Tibial nerve (tissue), 4 donors: Measurements from ENCODE around the gene SEC62. TPM values are rescaled to one million over a fixed set of nuclear protein-coding genes. Genes with fewer than 3 reads are reported as not detected.

ENCODE experiments used
- DNase-seq, 2 donors: peaks; one replicate each; pipeline ENCODE4 v3.0.0-alpha.2; 2019; ENCODE audit warnings: low spot score in 2 of 2
- H3K27ac ChIP-seq, 4 donors: fragments of 200-600 bp; sonication (generic) in 3 of 4; one replicate each; pipeline ENCODE4 v1.5.1; 2017 to 2019; ENCODE audit warnings: mild to moderate bottlenecking in 1 of 4
- H3K27me3 ChIP-seq, 2 donors: fragments of 200-600 bp; sonication (generic) in 1 of 2; one replicate each; pipeline versions ENCODE4 v1.5.1 to v1.6.0; 2017 to 2019
- H3K36me3 ChIP-seq, 3 donors: fragments of 200-600 bp; sonication (generic); one replicate each; pipeline ENCODE4 v1.5.1; 2018 to 2019
- H3K4me1 ChIP-seq, 4 donors: fragments of 200-600 bp; sonication (generic) in 3 of 4; one replicate each; pipeline ENCODE4 v1.5.1; 2017 to 2019
- H3K4me3 ChIP-seq, 4 donors: fragments of 200-600 bp; sonication (generic) in 3 of 4; one replicate each; pipeline ENCODE4 v1.5.1; 2017 to 2019; ENCODE audit warnings: mild to moderate bottlenecking in 1 of 4, moderate library complexity in 1 of 4
- H3K9me3 ChIP-seq, 4 donors: fragments of 200-600 bp; sonication (generic) in 3 of 4; one replicate each; pipeline ENCODE4 v1.5.1; 2017 to 2019
- EP300 ChIP-seq, 2 donors: sonication (generic); formaldehyde crosslinking; IDR thresholded peaks; one replicate each; pipeline ENCODE4 v1.6.1; 2017; ENCODE audit warnings: antibody characterized with exemption in 2 of 2, mild to moderate bottlenecking in 1 of 2
- POLR2A ChIP-seq, 2 donors: fragments of 450-650 bp; IDR thresholded peaks; one replicate each; pipeline ENCODE4 v1.6.1; 2017; ENCODE audit warnings: antibody characterized with exemption in 2 of 2, mild to moderate bottlenecking in 2 of 2, moderate library complexity in 2 of 2
- WGBS, 2 donors: methylation state at CpG; one replicate each; pipeline ENCODE4 v1.1.5; 2018; 5-methylcytosine and 5-hydroxymethylcytosine counted together
- total RNA-seq, 4 donors: library from RNA; depleted of rRNA; stranded (reverse); fragments of >200 nt; gene quantifications; one replicate each; pipeline ENCODE4 v1.1.0, GENCODE V29; 2016
- TF ChIP-seq, protein P1 (sequence below), 5 experiments: fragments of 200-600 bp in 3 of 5; fragments of 450-650 bp in 2 of 5; sonication (generic) in 3 of 5; IDR thresholded peaks; one replicate each; pipeline ENCODE4 v1.5.1; 2016 to 2019; ENCODE audit warnings: antibody characterized with exemption in 5 of 5, mild to moderate bottlenecking in 3 of 5, moderate library complexity in 2 of 5

The SEC62 gene
- total RNA-seq, 4 donors from 2014 or later = 36.0 to 53.3 (median 45.7) TPM

DNA sequence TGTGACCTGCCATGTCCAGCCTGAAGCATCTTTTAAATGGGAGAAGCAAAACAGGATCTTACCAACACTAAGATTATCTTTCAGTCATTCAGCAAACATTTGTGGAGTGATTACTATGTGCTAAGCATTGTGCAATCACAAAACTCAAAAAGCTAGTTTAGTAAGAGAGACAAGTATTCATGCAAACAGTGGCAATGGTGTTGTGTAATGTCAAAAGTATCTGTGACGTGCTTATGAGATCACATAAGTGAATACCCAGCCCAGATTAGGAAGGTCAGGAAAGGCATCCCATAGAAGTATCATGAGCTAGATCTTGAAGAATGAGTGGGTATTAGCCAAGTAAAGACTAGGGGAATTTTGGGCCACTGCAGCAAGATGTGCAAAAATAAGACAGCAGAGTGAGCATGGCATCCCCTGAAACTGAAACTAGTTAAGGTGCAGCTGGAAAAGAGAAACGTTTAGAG is 32.1 kb downstream of the SEC62 start:
- WGBS, 2 donors = 44 to 57% methylated on average over 2 of the region's 2 CpGs
- peaks cover 0 to 49% (median 0%) of the 10 kb centered on the region in 3 donors for H3K36me3 ChIP-seq
- no peaks in the 10 kb centered on the region for H3K27me3 ChIP-seq
- TF ChIP-seq POLR2A (IDR thresholded peaks at IDR 0.05) = no peak
- TF ChIP-seq EP300 (IDR thresholded peaks at IDR 0.05) = no peak
- TF ChIP-seq, protein P1, sequence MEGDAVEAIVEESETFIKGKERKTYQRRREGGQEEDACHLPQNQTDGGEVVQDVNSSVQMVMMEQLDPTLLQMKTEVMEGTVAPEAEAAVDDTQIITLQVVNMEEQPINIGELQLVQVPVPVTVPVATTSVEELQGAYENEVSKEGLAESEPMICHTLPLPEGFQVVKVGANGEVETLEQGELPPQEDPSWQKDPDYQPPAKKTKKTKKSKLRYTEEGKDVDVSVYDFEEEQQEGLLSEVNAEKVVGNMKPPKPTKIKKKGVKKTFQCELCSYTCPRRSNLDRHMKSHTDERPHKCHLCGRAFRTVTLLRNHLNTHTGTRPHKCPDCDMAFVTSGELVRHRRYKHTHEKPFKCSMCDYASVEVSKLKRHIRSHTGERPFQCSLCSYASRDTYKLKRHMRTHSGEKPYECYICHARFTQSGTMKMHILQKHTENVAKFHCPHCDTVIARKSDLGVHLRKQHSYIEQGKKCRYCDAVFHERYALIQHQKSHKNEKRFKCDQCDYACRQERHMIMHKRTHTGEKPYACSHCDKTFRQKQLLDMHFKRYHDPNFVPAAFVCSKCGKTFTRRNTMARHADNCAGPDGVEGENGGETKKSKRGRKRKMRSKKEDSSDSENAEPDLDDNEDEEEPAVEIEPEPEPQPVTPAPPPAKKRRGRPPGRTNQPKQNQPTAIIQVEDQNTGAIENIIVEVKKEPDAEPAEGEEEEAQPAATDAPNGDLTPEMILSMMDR (IDR thresholded peaks at IDR 0.05) = no peak
- H3K27ac ChIP-seq = no peak overlapping the region
- H3K4me3 ChIP-seq = no peak overlapping the region
- no peak for DNase-seq
- no peaks in the 10 kb centered on the region for H3K9me3 ChIP-seq
- H3K4me1 ChIP-seq = peaks cover 0 to 12% (median 0%) of the 10 kb centered on the region in 4 donors

DNA sequence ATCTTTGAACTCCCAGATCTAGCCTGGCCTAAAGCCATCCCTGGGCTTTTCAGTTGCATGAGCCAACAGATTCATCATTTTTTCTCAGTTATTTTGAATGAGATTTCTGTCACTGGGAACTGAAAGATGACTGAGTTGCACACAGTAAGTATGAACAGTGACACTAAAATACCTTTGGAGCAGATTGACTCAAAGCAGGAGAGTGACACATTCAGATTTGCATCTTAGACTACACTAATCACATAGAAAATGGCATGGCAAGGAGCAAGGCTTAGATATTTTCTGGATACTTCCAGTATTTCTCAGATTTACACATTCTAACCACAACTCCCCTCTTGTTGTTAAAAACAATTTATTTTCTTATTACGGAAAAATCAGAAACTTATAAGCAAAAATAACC is 32.8 kb downstream of the SEC62 start:
- DNase-seq = no peak
- Histone ChIP-seq H3K27ac (no peak overlapping the region), H3K9me3 (no peaks in the 10 kb centered on the region), H3K4me1 (peaks cover 0 to 11% (median 0%) of the 10 kb centered on the region in 4 donors), H3K4me3 (no peak overlapping the region), H3K36me3 (peaks cover 0 to 42% (median 0%) of the 10 kb centered on the region in 3 donors), H3K27me3 (no peaks in the 10 kb centered on the region)
- TF ChIP-seq, protein P1 (IDR thresholded peaks at IDR 0.05) = no peak
- TF ChIP-seq POLR2A (IDR thresholded peaks at IDR 0.05) (no peak), EP300 (IDR thresholded peaks at IDR 0.05) (no peak)
- 93 to 100% methylated on average over 1 of the region's 1 CpG for WGBS, 2 donors

DNA sequence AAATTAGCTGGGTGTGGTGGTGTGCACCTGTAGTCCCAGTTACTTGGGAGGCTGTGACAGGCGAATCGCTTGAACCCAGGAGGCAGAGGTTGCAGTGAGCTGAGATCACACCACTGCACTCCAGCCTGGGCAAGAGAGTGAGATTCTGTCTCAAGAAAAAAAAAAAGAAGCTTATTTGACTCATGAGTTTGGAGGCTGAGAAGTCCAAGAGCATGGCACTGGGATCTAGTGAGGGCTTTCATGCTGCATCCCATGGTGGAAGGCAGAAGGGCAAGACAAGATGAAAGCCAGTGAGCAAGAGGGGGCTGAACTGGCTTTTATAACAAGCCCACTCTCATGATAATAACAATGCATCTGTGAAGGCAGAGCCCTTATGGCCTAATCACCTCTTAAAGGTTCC is 33.4 kb downstream of the SEC62 start:
- DNase-seq = no peak
- TF ChIP-seq EP300 (IDR thresholded peaks at IDR 0.05) (no peak), POLR2A (IDR thresholded peaks at IDR 0.05) (no peak)
- TF ChIP-seq, protein P1 (IDR thresholded peaks at IDR 0.05) = no peak
- Histone ChIP-seq H3K4me1 (peaks cover 0 to 6% (median 0%) of the 10 kb centered on the region in 4 donors), H3K4me3 (no peak overlapping the region), H3K27ac (no peak overlapping the region), H3K9me3 (no peaks in the 10 kb centered on the region), H3K36me3 (peaks cover 0 to 40% (median 0%) of the 10 kb centered on the region in 3 donors), H3K27me3 (no peaks in the 10 kb centered on the region)
- 95 to 96% methylated on average over 2 of the region's 2 CpGs for WGBS, 2 donors

DNA sequence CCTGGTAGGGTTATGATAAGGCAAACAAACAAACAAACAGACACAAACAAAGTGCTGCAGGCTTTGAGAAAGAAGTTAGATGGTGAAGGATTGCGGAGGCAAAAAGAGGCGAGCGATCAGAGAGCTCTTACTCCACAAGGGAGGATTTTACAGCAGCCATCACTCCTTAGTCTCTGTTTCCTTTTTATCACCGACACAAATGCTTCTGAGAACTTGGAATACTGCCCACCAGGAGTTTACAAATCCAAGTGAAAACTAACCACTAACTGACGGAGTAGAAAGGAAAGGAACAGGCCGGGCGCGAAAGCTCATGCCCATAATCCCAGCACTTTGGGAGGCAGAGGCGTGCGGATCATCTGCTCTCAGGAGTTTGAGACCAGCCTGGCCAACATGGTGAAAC is 35.6 kb downstream of the SEC62 start:
- TF ChIP-seq, protein P1 (IDR thresholded peaks at IDR 0.05) = no peak
- TF ChIP-seq EP300 (IDR thresholded peaks at IDR 0.05) = no peak
- TF ChIP-seq POLR2A (IDR thresholded peaks at IDR 0.05) = no peak
- 73 to 75% methylated on average over 10 of the region's 10 CpGs for WGBS, 2 donors
- peaks cover 0 to 24% (median 0%) of the 10 kb centered on the region in 3 donors for H3K36me3 ChIP-seq
- H3K4me1 ChIP-seq = peaks cover 0 to 6% (median 0%) of the 10 kb centered on the region in 4 donors
- peak overlapping the region in 1 of 4 donors; percentile 11 for H3K4me3 ChIP-seq
- peak overlapping the region in 1 of 4 donors; percentile 7 for H3K27ac ChIP-seq
- no peaks in the 10 kb centered on the region for H3K9me3 ChIP-seq
- no peaks in the 10 kb centered on the region for H3K27me3 ChIP-seq
- DNase-seq = no peak

DNA sequence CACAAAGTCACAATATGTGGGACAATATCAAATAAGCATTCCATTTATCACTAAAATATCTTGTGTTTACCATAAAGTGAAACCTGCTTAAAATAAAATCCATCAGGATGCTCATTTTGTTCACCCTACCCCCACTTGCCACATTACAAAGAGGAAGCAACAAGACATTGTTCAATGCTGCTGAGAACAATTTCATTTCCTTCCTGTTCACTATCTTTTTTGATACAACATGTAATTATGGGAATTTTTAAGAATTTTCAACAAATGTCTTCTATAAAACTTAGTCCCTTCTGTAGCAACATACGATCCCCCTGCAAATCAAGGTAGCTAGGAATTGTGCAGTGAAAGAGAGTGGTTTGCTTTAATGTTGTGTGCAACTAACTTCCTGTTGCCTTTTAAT is 36.3 kb downstream of the SEC62 start:
- whole genome bisulfite sequencing, 2 donors = 57 to 62% methylated on average over 1 of the region's 1 CpG
- Histone ChIP-seq H3K9me3 (no peaks in the 10 kb centered on the region), H3K27ac (no peak overlapping the region), H3K4me1 (peaks cover 0 to 6% (median 0%) of the 10 kb centered on the region in 4 donors), H3K4me3 (peak overlapping the region in 1 of 4 donors; percentile 11), H3K36me3 (peaks cover 0 to 20% (median 0%) of the 10 kb centered on the region in 3 donors), H3K27me3 (no peaks in the 10 kb centered on the region)
- TF ChIP-seq POLR2A (IDR thresholded peaks at IDR 0.05) = no peak
- peak in 1 of 2 donors; percentile 26 for TF ChIP-seq EP300 (IDR thresholded peaks at IDR 0.05)
- TF ChIP-seq, protein P1 (IDR thresholded peaks at IDR 0.05) = no peak
- no peak for DNase-seq
